SK-N-SH treated with all-trans-retinoic acid at 6 μM for 48 hours (cell line): Measurements from ENCODE around the gene KCTD20.
A peak's percentile ranks its signal among the peaks of the same experiment; 100 is the strongest.

ENCODE experiments used
- ATAC-seq: fragments of 200-7000 bp; cut with Tn5 transposase; 3 replicates; pipeline ENCODE4 v1.9.1; 2020; ENCODE audit warnings: mild to moderate bottlenecking, moderate library complexity
- ARNTL ChIP-seq: fragments of 450-650 bp; formaldehyde crosslinking; IDR thresholded peaks from 2 replicates; pipeline ENCODE4 v1.5.0; 2020; ENCODE audit warnings: low read depth, mild to moderate bottlenecking, moderate library complexity, borderline replicate concordance
- BACH2 ChIP-seq: fragments of 250-450 bp; sonication (Bioruptor Pico); IDR thresholded peaks from 2 replicates; pipeline ENCODE4 v1.9.0; 2021; ENCODE audit warnings: mild to moderate bottlenecking, borderline replicate concordance
- CSDC2 ChIP-seq: fragments of 250-450 bp; sonication (Bioruptor Pico); IDR thresholded peaks from 2 replicates; pipeline ENCODE4 v1.5.0; 2020; ENCODE audit warnings: mild to moderate bottlenecking, moderate library complexity
- ESRRG ChIP-seq: fragments of 250-450 bp; sonication (Bioruptor Pico); IDR thresholded peaks from 2 replicates; pipeline ENCODE4 v1.6.1; 2021; ENCODE audit warnings: mild to moderate bottlenecking
- GLIS3 ChIP-seq: fragments of 250-450 bp; sonication (Bioruptor Pico); IDR thresholded peaks from 2 replicates; pipeline ENCODE4 v1.5.0; 2020; ENCODE audit warnings: mild to moderate bottlenecking, moderate library complexity
- ISL1 ChIP-seq: fragments of 250-450 bp; sonication (Bioruptor Pico); IDR thresholded peaks from 2 replicates; pipeline ENCODE4 v2.1.2; 2022; ENCODE audit warnings: mild to moderate bottlenecking, moderate library complexity
- PPARA ChIP-seq: fragments of 250-450 bp; sonication (Bioruptor Pico); IDR thresholded peaks from 2 replicates; pipeline ENCODE4 v1.5.0; 2020; ENCODE audit warnings: mild to moderate bottlenecking, borderline replicate concordance
- SNAI2 ChIP-seq: fragments of 250-450 bp; sonication (Bioruptor Pico); IDR thresholded peaks from 2 replicates; pipeline ENCODE4 v1.5.0; 2020; ENCODE audit warnings: mild to moderate bottlenecking, moderate library complexity
- TCF4 ChIP-seq: fragments of 250-450 bp; sonication (Bioruptor Pico); IDR thresholded peaks from 2 replicates; pipeline ENCODE4 v1.8.0; 2021; ENCODE audit warnings: mild to moderate bottlenecking, moderate library complexity, borderline replicate concordance
- TOX ChIP-seq: fragments of 250-450 bp; sonication (Bioruptor Pico); IDR thresholded peaks from 2 replicates; pipeline ENCODE4 v1.8.0; 2021; ENCODE audit warnings: mild to moderate bottlenecking, moderate library complexity, borderline replicate concordance
- ZC3H10 ChIP-seq: fragments of 250-450 bp; sonication (Bioruptor Pico); IDR thresholded peaks from 2 replicates; pipeline ENCODE4 v1.5.1; 2021; ENCODE audit warnings: mild to moderate bottlenecking, moderate library complexity
- ZFP3 ChIP-seq: fragments of 250-450 bp; sonication (Bioruptor Pico); IDR thresholded peaks from 2 replicates; pipeline ENCODE4 v1.5.0; 2020; ENCODE audit warnings: mild to moderate bottlenecking, moderate library complexity
- ZFP30 ChIP-seq: fragments of 450-650 bp; formaldehyde crosslinking; IDR thresholded peaks from 2 replicates; pipeline ENCODE4 v1.5.0; 2022; ENCODE audit warnings: mild to moderate bottlenecking, moderate library complexity
- ZNF565 ChIP-seq: fragments of 450-650 bp; formaldehyde crosslinking; conservative IDR thresholded peaks from 2 replicates; pipeline ENCODE4 v1.5.0; 2020; ENCODE audit warnings: low read depth, mild to moderate bottlenecking, moderate library complexity
- ZNF70 ChIP-seq: fragments of 450-650 bp; formaldehyde crosslinking; IDR thresholded peaks from 2 replicates; pipeline ENCODE4 v1.5.0; 2020; ENCODE audit warnings: mild to moderate bottlenecking, moderate library complexity
- ZNF8 ChIP-seq: fragments of 450-650 bp; formaldehyde crosslinking; IDR thresholded peaks from 2 replicates; pipeline ENCODE4 v1.5.0; 2020; ENCODE audit warnings: mild to moderate bottlenecking, moderate library complexity
- TF ChIP-seq, protein P1 (sequence below): fragments of 250-450 bp; sonication (Bioruptor Pico); IDR thresholded peaks from 2 replicates; pipeline ENCODE4 v1.5.1; 2021; ENCODE audit warnings: mild to moderate bottlenecking, moderate library complexity
- TF ChIP-seq, protein P2 (sequence below): fragments of 250-450 bp; sonication (Bioruptor Pico); IDR thresholded peaks from 2 replicates; pipeline ENCODE4 v1.5.1; 2020; ENCODE audit warnings: low read depth, mild to moderate bottlenecking, moderate library complexity
- TF ChIP-seq, protein P3 (sequence below): fragments of 250-450 bp; sonication (Bioruptor Pico); IDR thresholded peaks from 2 replicates; pipeline ENCODE4 v1.5.0; 2020; ENCODE audit warnings: mild to moderate bottlenecking, moderate library complexity
- TF ChIP-seq, protein P4 (sequence below): fragments of 250-450 bp; sonication (Bioruptor Pico); IDR thresholded peaks from 2 replicates; pipeline ENCODE4 v1.8.0; 2020; ENCODE audit warnings: mild to moderate bottlenecking, moderate library complexity, borderline replicate concordance

Gene KCTD20

DNA sequence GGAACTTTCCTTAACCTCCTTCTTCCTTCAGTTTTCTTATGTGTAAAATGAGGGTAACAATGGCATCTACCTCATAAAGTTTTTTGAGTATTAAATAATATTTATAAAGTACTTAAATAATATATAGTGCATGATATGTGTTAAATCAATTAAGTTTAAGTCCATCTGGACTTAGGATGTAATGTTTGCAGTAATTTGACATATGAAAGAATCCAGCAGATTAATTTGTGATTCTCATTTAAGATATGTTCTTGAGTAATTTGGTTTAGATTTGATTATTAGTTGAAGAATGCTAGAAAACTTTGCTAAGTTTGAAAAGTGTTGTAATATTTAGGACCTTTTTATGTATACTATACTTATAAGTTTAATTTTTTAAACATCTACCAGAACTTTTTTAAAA, 18.1 kb downstream of the KCTD20 start:
- no peak for ATAC-seq
- TF ChIP-seq ZFP30 (CRISPR knock-in tag) (no peak), ISL1 (CRISPR knock-in tag) (peak; percentile 69), GLIS3 (CRISPR knock-in tag) (no peak), ZC3H10 (no peak), TOX (CRISPR knock-in tag) (no peak), BACH2 (CRISPR knock-in tag) (no peak), TCF4 (CRISPR knock-in tag) (peak; percentile 75), SNAI2 (CRISPR knock-in tag) (no peak)
- TF ChIP-seq, protein P1, sequence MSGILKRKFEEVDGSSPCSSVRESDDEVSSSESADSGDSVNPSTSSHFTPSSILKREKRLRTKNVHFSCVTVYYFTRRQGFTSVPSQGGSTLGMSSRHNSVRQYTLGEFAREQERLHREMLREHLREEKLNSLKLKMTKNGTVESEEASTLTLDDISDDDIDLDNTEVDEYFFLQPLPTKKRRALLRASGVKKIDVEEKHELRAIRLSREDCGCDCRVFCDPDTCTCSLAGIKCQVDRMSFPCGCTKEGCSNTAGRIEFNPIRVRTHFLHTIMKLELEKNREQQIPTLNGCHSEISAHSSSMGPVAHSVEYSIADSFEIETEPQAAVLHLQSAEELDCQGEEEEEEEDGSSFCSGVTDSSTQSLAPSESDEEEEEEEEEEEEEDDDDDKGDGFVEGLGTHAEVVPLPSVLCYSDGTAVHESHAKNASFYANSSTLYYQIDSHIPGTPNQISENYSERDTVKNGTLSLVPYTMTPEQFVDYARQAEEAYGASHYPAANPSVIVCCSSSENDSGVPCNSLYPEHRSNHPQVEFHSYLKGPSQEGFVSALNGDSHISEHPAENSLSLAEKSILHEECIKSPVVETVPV (CRISPR knock-in tag), result no peak
- TF ChIP-seq, protein P2, sequence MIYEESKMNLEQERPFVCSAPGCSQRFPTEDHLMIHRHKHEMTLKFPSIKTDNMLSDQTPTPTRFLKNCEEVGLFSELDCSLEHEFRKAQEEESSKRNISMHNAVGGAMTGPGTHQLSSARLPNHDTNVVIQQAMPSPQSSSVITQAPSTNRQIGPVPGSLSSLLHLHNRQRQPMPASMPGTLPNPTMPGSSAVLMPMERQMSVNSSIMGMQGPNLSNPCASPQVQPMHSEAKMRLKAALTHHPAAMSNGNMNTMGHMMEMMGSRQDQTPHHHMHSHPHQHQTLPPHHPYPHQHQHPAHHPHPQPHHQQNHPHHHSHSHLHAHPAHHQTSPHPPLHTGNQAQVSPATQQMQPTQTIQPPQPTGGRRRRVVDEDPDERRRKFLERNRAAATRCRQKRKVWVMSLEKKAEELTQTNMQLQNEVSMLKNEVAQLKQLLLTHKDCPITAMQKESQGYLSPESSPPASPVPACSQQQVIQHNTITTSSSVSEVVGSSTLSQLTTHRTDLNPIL (CRISPR knock-in tag), result no peak
- TF ChIP-seq, all 23 proteins: peak for 2

DNA sequence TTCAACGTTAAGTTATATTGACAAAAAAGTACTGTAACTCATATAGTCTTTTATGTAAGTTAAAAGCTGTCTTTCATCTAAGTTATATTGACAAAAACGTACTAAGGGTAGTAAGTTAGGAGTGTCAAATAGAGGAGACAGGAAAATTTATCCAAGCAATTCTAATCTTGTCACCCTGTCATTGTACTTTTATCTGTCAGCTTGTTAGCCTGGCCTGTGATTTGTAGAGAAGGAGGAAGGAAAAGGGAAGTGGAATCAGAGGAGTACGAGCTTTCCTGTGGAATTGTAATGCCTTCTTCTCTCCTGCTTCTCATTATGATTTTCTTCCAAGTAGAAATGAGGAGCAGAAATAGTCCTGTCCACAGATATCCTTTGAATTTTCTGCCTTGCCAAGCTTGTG, 18.8 kb downstream of the KCTD20 start:
- ATAC-seq, result no peak
- TF ChIP-seq ZFP3 (no peak), ESRRG (CRISPR knock-in tag) (no peak), CSDC2 (CRISPR knock-in tag) (no peak), SNAI2 (CRISPR knock-in tag) (no peak), ZNF70 (CRISPR knock-in tag) (no peak), TCF4 (CRISPR knock-in tag) (no peak)
- TF ChIP-seq, protein P2 (CRISPR knock-in tag), result no peak
- TF ChIP-seq, protein P3, sequence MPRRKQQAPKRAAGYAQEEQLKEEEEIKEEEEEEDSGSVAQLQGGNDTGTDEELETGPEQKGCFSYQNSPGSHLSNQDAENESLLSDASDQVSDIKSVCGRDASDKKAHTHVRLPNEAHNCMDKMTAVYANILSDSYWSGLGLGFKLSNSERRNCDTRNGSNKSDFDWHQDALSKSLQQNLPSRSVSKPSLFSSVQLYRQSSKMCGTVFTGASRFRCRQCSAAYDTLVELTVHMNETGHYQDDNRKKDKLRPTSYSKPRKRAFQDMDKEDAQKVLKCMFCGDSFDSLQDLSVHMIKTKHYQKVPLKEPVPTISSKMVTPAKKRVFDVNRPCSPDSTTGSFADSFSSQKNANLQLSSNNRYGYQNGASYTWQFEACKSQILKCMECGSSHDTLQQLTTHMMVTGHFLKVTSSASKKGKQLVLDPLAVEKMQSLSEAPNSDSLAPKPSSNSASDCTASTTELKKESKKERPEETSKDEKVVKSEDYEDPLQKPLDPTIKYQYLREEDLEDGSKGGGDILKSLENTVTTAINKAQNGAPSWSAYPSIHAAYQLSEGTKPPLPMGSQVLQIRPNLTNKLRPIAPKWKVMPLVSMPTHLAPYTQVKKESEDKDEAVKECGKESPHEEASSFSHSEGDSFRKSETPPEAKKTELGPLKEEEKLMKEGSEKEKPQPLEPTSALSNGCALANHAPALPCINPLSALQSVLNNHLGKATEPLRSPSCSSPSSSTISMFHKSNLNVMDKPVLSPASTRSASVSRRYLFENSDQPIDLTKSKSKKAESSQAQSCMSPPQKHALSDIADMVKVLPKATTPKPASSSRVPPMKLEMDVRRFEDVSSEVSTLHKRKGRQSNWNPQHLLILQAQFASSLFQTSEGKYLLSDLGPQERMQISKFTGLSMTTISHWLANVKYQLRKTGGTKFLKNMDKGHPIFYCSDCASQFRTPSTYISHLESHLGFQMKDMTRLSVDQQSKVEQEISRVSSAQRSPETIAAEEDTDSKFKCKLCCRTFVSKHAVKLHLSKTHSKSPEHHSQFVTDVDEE, result no peak

DNA sequence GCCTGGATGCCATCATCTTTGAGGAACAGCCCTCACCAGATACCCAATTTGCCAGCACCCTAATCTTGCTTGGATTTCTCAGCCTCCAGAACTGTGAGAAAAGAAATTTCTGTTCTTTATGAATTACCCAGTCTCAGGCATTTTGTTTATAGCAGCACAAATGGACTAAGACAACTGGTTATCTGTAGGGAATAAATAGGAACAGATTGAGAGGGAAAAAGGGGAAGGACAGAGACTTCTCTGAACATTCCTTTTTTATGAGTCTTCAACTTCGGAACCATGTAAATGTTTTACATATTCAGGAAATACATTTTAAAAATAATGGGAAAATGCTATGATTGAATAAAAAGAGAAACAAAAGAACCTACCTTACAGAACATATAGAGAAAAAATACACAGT, 20.9 kb downstream of the KCTD20 start:
- ATAC-seq, result peak; percentile 94
- TF ChIP-seq, protein P3, result no peak
- TF ChIP-seq BACH2 (CRISPR knock-in tag) (no peak), ZNF70 (CRISPR knock-in tag) (no peak), ZFP3 (no peak), ZNF565 (CRISPR knock-in tag) (no peak), ZNF8 (CRISPR knock-in tag) (no peak), TOX (CRISPR knock-in tag) (no peak), ISL1 (CRISPR knock-in tag) (no peak), ZC3H10 (no peak), ARNTL (no peak), CSDC2 (CRISPR knock-in tag) (no peak), GLIS3 (CRISPR knock-in tag) (no peak), ESRRG (CRISPR knock-in tag) (no peak), PPARA (CRISPR knock-in tag) (no peak), SNAI2 (CRISPR knock-in tag) (no peak)
- TF ChIP-seq, protein P2 (CRISPR knock-in tag), result no peak
- TF ChIP-seq, protein P4, sequence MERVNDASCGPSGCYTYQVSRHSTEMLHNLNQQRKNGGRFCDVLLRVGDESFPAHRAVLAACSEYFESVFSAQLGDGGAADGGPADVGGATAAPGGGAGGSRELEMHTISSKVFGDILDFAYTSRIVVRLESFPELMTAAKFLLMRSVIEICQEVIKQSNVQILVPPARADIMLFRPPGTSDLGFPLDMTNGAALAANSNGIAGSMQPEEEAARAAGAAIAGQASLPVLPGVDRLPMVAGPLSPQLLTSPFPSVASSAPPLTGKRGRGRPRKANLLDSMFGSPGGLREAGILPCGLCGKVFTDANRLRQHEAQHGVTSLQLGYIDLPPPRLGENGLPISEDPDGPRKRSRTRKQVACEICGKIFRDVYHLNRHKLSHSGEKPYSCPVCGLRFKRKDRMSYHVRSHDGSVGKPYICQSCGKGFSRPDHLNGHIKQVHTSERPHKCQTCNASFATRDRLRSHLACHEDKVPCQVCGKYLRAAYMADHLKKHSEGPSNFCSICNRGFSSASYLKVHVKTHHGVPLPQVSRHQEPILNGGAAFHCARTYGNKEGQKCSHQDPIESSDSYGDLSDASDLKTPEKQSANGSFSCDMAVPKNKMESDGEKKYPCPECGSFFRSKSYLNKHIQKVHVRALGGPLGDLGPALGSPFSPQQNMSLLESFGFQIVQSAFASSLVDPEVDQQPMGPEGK (CRISPR knock-in tag), result no peak
- TF ChIP-seq, protein P1 (CRISPR knock-in tag), result no peak
